Measurements from ENCODE around the gene DAG1.

The DAG1 gene

DNA sequence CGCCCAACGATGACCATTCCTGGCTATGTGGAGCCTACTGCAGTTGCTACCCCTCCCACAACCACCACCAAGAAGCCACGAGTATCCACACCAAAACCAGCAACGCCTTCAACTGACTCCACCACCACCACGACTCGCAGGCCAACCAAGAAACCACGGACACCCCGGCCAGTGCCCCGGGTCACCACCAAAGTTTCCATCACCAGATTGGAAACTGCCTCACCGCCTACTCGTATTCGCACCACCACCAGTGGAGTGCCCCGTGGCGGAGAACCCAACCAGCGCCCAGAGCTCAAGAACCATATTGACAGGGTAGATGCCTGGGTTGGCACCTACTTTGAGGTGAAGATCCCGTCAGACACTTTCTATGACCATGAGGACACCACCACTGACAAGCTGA lies 61.6 kb downstream of the DAG1 start:
- no peak for DNase-seq
- no peak overlapping the region for H3K4me3 ChIP-seq (ENCODE audit: insufficient read depth, low read depth, low read length, poor library complexity, severe bottlenecking)
- no peaks in the 10 kb centered on the region for H3K4me1 ChIP-seq (ENCODE audit: control insufficient read depth, insufficient read depth, low read length, poor library complexity, severe bottlenecking)
- no peaks in the 10 kb centered on the region for H3K27me3 ChIP-seq (replicated peaks; ENCODE audit: control insufficient read depth, insufficient read depth, low read length, poor library complexity, severe bottlenecking)
- no peaks in the 10 kb centered on the region for H3K9me3 ChIP-seq (ENCODE audit: control insufficient read depth, low read length)
- no peak overlapping the region for H3K27ac ChIP-seq (ENCODE audit: insufficient read depth, low read length, poor library complexity, severe bottlenecking)
- H3K36me3 ChIP-seq (ENCODE audit: control insufficient read depth, insufficient read depth, low read length), result peaks cover 25% of the 10 kb centered on the region

DNA sequence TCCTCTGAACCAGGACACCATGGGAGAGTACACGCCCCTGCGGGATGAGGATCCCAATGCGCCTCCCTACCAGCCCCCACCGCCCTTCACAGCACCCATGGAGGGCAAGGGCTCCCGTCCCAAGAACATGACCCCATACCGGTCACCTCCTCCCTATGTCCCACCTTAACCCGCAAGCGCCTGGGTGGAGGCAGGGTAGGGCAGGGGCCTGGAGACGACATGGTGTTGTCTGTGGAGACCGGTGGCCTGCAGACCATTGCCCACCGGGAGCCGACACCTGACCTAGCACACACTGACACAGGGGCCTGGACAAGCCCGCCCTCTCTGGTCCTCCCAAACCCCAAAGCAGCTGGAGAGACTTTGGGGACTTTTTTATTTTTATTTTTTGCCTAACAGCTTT lies 63.0 kb downstream of the DAG1 start:
- H3K27ac ChIP-seq (ENCODE audit: insufficient read depth, low read length, poor library complexity, severe bottlenecking), result no peak overlapping the region
- no peaks in the 10 kb centered on the region for H3K27me3 ChIP-seq (replicated peaks; ENCODE audit: control insufficient read depth, insufficient read depth, low read length, poor library complexity, severe bottlenecking)

DNA sequence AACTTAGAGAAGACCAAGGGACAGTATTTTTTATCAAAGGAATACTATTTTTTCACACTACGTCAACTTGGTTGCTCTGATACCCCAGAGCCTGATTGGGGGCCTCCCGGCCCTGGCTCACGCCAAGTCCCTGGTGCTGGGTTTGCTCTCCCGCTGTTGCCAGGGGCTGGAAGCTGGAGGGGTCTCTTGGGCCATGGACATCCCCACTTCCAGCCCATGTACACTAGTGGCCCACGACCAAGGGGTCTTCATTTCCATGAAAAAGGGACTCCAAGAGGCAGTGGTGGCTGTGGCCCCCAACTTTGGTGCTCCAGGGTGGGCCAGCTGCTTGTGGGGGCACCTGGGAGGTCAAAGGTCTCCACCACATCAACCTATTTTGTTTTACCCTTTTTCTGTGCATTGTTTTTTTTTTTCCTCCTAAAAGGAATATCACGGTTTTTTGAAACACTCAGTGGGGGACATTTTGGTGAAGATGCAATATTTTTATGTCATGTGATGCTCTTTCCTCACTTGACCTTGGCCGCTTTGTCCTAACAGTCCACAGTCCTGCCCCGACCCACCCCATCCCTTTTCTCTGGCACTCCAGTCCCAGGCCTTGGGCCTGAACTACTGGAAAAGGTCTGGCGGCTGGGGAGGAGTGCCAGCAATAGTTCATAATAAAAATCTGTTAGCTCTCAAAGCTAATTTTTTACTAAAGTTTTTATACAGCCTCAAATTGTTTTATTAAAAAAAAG lies 63.9 kb downstream of the DAG1 start:
- Histone ChIP-seq H3K9me3 (ENCODE audit: control insufficient read depth, low read length) (no peaks in the 10 kb centered on the region), H3K27me3 (replicated peaks; ENCODE audit: control insufficient read depth, insufficient read depth, low read length, poor library complexity, severe bottlenecking) (no peaks in the 10 kb centered on the region), H3K27ac (ENCODE audit: insufficient read depth, low read length, poor library complexity, severe bottlenecking) (no peak overlapping the region), H3K4me1 (ENCODE audit: control insufficient read depth, insufficient read depth, low read length, poor library complexity, severe bottlenecking) (no peaks in the 10 kb centered on the region), H3K4me3 (ENCODE audit: insufficient read depth, low read depth, low read length, poor library complexity, severe bottlenecking) (no peak overlapping the region), H3K36me3 (ENCODE audit: control insufficient read depth, insufficient read depth, low read length) (peaks cover 25% of the 10 kb centered on the region)
- DNase-seq, result no peak

More for the DNA sequence above, 63.0 kb downstream of the DAG1 start:
- H3K36me3 ChIP-seq (ENCODE audit: control insufficient read depth, insufficient read depth, low read length), result peaks cover 25% of the 10 kb centered on the region
- no peak overlapping the region for H3K4me3 ChIP-seq (ENCODE audit: insufficient read depth, low read depth, low read length, poor library complexity, severe bottlenecking)
- no peaks in the 10 kb centered on the region for H3K9me3 ChIP-seq (ENCODE audit: control insufficient read depth, low read length)
- no peak for DNase-seq
- no peaks in the 10 kb centered on the region for H3K4me1 ChIP-seq (ENCODE audit: control insufficient read depth, insufficient read depth, low read length, poor library complexity, severe bottlenecking)

DNA sequence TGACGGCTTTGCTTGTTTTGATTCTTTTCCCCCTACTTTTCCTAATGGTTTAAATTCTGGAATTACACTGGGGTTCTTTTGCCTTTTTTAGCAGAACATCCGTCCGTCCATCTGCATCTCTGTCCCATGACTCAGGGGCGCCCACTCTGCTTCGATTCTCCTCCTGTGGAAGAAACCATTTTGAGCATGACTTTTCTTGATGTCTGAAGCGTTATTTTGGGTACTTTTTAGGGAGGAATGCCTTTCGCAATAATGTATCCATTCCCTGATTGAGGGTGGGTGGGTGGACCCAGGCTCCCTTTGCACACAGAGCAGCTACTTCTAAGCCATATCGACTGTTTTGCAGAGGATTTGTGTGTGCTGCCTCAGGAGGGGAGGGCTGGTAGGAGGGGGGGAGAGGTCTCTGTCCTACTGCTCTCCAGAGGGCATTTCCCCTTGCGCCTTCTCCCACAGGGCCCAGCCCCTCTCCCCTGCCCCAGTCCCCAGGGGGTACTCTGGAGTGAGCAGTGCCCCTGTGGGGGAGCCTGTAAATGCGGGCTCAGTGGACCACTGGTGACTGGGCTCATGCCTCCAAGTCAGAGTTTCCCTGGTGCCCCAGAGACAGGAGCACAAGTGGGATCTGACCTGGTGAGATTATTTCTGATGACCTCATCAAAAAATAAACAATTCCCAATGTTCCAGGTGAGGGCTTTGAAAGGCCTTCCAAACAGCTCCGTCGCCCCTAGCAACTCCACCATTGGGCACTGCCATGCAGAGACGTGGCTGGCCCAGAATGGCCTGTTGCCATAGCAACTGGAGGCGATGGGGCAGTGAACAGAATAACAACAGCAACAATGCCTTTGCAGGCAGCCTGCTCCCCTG lies 64.7 kb downstream of the DAG1 start:
- Histone ChIP-seq H3K27ac (ENCODE audit: insufficient read depth, low read length, poor library complexity, severe bottlenecking) (no peak overlapping the region), H3K9me3 (ENCODE audit: control insufficient read depth, low read length) (no peaks in the 10 kb centered on the region), H3K27me3 (replicated peaks; ENCODE audit: control insufficient read depth, insufficient read depth, low read length, poor library complexity, severe bottlenecking) (no peaks in the 10 kb centered on the region), H3K4me3 (ENCODE audit: insufficient read depth, low read depth, low read length, poor library complexity, severe bottlenecking) (no peak overlapping the region), H3K4me1 (ENCODE audit: control insufficient read depth, insufficient read depth, low read length, poor library complexity, severe bottlenecking) (no peaks in the 10 kb centered on the region), H3K36me3 (ENCODE audit: control insufficient read depth, insufficient read depth, low read length) (peaks cover 25% of the 10 kb centered on the region)
- no peak for DNase-seq

DNA sequence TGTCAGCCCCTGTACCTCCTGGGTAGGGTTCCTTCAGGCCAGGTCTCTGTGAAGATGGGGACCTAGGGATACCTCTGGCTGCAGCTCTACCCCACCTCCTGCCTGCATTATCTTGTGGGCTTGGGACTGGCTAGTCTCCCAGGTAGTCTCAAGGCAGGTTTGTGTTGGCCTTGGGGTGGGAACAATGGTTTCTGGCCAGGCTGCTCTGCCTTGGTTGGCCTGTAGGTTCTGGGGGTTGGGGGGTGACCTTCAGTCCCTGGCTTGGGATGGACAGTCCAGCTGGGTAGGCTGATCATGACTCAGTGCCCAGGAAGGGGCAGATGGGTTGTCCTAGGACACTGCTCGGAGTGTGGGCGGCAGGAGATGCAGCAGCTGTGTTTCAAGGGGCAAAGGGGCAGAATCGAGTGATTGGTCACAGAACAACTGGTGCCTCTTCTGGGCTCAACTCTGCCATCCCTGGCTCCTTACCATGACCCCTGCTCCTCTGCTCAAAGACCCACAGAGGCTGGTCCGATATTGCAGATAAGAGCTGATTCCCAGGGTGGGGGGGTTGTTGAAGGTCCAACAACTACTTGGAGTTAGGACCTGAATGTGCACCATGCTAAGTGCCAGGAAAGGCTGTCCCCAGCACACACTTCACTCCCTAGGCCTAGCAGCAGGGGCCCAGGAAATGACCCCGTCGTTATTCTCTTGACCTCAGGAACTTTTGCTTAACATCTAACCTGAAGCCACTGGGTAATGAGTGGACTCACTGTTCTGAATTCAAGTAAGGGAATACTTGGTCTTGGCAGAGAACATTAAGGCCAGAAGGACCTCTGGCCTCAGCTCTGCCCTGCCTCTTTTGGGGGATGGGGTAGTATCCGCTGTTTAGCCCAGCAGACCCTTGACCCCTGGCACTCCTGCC lies 66.2 kb downstream of the DAG1 start:
- Histone ChIP-seq H3K27ac (ENCODE audit: insufficient read depth, low read length, poor library complexity, severe bottlenecking) (no peak overlapping the region), H3K36me3 (ENCODE audit: control insufficient read depth, insufficient read depth, low read length) (peaks cover 16% of the 10 kb centered on the region), H3K9me3 (ENCODE audit: control insufficient read depth, low read length) (no peaks in the 10 kb centered on the region), H3K27me3 (replicated peaks; ENCODE audit: control insufficient read depth, insufficient read depth, low read length, poor library complexity, severe bottlenecking) (no peaks in the 10 kb centered on the region), H3K4me1 (ENCODE audit: control insufficient read depth, insufficient read depth, low read length, poor library complexity, severe bottlenecking) (peaks cover 7% of the 10 kb centered on the region), H3K4me3 (ENCODE audit: insufficient read depth, low read depth, low read length, poor library complexity, severe bottlenecking) (no peak overlapping the region)
- DNase-seq, result no peak

DNA sequence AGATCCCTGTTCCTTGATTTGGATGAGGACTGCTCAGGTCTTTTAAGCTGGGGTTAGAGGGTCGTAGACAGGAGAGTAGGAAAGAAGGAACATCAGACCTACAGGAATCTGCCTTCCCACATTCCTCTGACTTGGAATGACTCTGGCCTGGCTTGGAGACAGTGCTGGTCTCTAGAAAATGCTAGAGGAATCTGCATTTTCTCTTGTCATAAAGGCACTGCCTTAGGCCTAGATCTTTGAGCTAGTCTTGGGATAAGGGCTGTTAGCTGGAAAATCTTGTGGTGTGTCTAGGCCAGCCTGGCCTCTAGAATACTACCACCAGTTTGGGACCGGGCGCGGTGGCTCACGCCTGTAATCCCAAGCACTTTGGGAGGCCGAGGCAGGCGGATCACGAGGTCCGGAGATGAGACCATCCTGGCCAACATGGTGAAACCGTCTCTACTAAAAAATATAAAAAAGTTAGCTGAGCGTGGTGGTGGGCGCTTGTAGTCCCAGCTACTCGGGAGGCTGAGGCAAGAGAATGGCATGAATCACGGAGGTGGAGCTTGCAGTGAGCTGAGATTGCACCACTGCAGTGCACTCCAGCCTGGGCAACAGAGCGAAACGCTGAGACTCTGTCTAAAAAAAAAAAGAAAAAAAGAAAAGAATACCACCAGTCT lies 66.9 kb downstream of the DAG1 start:
- H3K36me3 ChIP-seq (ENCODE audit: control insufficient read depth, insufficient read depth, low read length), result peaks cover 8% of the 10 kb centered on the region
- H3K4me3 ChIP-seq (ENCODE audit: insufficient read depth, low read depth, low read length, poor library complexity, severe bottlenecking), result no peak overlapping the region
- H3K4me1 ChIP-seq (ENCODE audit: control insufficient read depth, insufficient read depth, low read length, poor library complexity, severe bottlenecking), result peaks cover 7% of the 10 kb centered on the region
- no peaks in the 10 kb centered on the region for H3K9me3 ChIP-seq (ENCODE audit: control insufficient read depth, low read length)
- no peak for DNase-seq
- H3K27me3 ChIP-seq (replicated peaks; ENCODE audit: control insufficient read depth, insufficient read depth, low read length, poor library complexity, severe bottlenecking), result no peaks in the 10 kb centered on the region
- H3K27ac ChIP-seq (ENCODE audit: insufficient read depth, low read length, poor library complexity, severe bottlenecking), result no peak overlapping the region

DNA sequence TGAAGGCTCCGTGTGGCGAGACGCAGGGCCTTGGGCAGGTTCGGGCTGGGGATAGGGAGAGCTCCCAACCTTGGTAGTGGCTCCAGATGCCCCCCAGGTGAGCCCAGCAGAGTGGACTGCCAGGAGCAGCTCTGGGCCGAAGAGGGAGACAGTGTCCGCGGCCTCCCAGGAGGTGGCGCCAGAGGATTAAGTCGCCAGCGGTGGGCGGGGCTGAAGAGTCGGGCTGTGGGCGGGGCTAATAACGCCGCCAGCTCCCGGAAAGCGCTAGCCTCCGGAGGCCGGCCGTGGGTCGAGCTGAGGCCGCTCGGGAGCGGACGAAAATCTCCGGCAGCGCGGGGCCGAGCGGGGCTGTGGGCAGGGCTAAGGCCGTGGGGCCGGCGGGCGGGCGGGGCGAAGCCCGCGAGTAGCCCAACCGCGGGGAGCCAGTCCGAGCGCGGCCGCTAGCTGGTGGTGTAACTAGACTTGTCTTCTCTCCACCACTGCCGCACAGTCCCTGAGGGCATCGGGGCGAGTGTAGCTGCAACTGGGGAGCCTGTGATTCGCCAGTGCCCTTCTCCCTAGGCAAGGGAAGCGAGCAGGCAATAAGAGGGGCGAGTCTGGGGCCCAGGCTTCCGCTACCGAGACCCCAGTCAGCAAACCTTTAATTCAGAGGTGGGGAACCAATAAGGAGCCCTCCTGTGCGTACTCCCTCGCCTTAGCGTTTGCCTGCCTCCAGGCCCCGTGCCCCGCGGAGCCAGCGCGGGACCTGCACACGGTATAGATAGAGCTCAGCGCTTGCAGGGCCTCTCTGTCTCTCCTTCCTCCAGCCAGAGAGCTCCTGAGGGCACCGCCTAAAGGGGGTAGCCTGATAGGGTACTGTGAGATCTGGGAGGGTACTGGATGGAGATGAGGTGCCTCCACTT lies 69.8 kb downstream of the DAG1 start:
- H3K4me3 ChIP-seq (ENCODE audit: insufficient read depth, low read depth, low read length, poor library complexity, severe bottlenecking), result peak overlapping the region; percentile 83
- peak; percentile 80 to 88 (median 87) for DNase-seq
- H3K36me3 ChIP-seq (ENCODE audit: control insufficient read depth, insufficient read depth, low read length), result no peaks in the 10 kb centered on the region
- H3K27me3 ChIP-seq (replicated peaks; ENCODE audit: control insufficient read depth, insufficient read depth, low read length, poor library complexity, severe bottlenecking), result no peaks in the 10 kb centered on the region
- no peaks in the 10 kb centered on the region for H3K9me3 ChIP-seq (ENCODE audit: control insufficient read depth, low read length)
- H3K27ac ChIP-seq (ENCODE audit: insufficient read depth, low read length, poor library complexity, severe bottlenecking), result peak overlapping the region; percentile 63
- peaks cover 7% of the 10 kb centered on the region for H3K4me1 ChIP-seq (ENCODE audit: control insufficient read depth, insufficient read depth, low read length, poor library complexity, severe bottlenecking)

DNA sequence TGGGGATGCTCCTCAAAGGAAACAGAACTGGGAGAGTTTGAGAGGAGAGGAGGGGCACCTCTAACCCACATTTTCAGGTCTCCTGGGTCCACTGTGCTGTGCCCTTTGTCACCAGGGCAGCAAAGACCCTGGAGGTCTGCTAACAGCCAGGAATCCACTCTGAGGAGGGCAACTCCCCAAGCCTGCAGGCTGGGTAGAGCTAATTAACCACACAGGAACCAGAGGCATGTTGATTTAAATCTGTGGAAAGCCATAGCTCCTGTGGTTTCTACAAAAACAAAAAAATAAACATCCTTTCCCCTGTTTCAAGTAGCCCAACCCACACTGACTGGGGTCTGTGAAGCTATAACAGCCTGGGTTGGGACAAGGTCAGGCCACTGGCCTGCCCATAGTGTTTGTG lies 82.0 kb downstream of the DAG1 start:
- H3K9me3 ChIP-seq (ENCODE audit: control insufficient read depth, low read length), result no peaks in the 10 kb centered on the region
- no peak for DNase-seq
- H3K27me3 ChIP-seq (replicated peaks; ENCODE audit: control insufficient read depth, insufficient read depth, low read length, poor library complexity, severe bottlenecking), result peaks cover 17% of the 10 kb centered on the region
- no peak overlapping the region for H3K4me3 ChIP-seq (ENCODE audit: insufficient read depth, low read depth, low read length, poor library complexity, severe bottlenecking)
- no peak overlapping the region for H3K27ac ChIP-seq (ENCODE audit: insufficient read depth, low read length, poor library complexity, severe bottlenecking)
- no peaks in the 10 kb centered on the region for H3K36me3 ChIP-seq (ENCODE audit: control insufficient read depth, insufficient read depth, low read length)
- peaks cover 17% of the 10 kb centered on the region for H3K4me1 ChIP-seq (ENCODE audit: control insufficient read depth, insufficient read depth, low read length, poor library complexity, severe bottlenecking)

DNA sequence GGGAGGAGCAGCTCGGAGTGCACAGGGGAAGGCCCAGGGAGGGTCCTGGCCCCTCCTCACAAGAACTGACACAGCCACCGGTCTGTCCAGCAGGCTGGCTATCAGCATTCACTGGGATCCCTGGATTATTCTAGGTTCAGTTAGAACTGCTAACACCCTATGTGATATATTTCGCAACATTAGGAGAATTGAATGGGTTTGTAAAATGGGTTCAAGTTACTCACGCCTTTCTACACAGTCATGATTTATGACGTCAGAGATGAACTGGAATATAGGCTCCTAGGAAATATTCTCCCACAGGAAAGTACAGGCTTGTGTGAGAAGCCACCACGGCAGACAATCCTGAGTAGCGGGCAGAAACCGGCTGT lies 83.2 kb downstream of the DAG1 start:
- Histone ChIP-seq H3K4me3 (ENCODE audit: insufficient read depth, low read depth, low read length, poor library complexity, severe bottlenecking) (no peak overlapping the region), H3K36me3 (ENCODE audit: control insufficient read depth, insufficient read depth, low read length) (no peaks in the 10 kb centered on the region), H3K4me1 (ENCODE audit: control insufficient read depth, insufficient read depth, low read length, poor library complexity, severe bottlenecking) (peaks cover 17% of the 10 kb centered on the region), H3K27me3 (replicated peaks; ENCODE audit: control insufficient read depth, insufficient read depth, low read length, poor library complexity, severe bottlenecking) (peaks cover 17% of the 10 kb centered on the region), H3K9me3 (ENCODE audit: control insufficient read depth, low read length) (no peaks in the 10 kb centered on the region), H3K27ac (ENCODE audit: insufficient read depth, low read length, poor library complexity, severe bottlenecking) (no peak overlapping the region)
- no peak for DNase-seq
